HG03196 (cell line): ENCODE measurements around the gene ST6GALNAC2.

Experiments
- ATAC-seq: cut with Tn5 transposase; IDR thresholded peaks from one replicate; pipeline ENCODE4 v1.9.1; 2021; ENCODE audit not compliant: unreplicated experiment

The ST6GALNAC2 gene

GRCh38 chr17:76599694-76600460, 14.2 kb upstream of the ST6GALNAC2 start:
- ATAC-seq = no peak

- ATAC-seq = no peak
Observed at GRCh38 chr17:76598004-76598439, 12.4 kb upstream of the ST6GALNAC2 start.

DNA sequence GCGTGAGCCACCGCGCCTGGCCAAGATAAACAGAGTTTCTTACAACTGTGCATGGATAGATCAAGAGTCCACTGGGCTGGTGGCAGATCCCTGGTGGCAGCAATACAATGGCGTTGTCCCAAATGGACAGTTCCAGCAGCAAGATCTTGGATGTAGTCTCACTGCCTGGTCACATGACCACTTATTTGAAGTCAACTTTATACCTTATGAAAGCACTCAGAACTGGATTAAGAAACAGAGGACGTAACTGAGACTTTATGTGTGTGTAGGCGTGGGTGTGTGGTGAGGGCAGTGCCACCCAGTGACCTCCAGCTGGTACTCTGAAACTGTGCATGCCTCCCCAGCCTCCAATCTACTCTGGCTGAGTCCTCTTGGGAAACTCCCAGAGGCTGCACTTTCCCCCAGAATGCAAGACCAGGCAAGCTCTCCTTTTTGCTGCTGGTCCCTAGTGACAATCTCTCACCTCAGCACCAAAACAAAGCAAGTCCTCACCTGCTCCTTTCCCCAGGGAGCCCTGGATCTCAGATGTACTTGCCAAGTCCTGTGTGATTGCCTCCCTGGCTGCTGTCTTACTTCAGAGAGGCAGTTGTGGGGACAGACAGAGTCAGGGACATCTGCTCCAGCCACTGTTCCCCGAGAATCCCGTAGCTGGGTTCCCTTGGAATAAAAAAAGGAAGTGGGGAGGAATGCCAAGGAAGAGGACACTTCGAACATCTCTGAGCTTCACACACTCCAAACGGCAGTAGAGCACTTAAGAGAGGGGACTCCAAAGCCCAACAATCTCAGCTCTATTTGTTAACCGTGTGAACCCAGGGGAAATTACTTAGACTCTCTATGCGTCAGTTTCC, 11.7 kb upstream of the ST6GALNAC2 start:
- no peak for ATAC-seq

DNA sequence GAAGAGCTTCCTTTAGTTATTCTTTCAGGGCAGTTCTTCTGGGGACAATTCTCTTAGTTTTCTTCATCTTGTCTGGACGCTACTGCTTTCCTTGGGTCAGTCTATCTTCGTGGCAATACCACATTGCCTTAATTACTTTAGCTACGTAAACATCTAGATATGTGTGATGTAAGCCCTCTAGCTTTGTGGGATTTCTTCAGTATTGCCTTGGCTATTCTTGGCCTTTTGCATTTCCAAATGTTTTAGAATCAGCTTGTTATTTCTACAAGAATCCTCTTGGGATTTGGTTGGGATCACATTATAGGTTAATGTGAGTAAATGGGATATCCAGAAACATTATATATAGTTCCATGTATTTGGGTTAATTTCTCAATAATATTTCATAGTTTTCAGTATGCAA, 9.0 kb upstream of the ST6GALNAC2 start:
- no peak for ATAC-seq

DNA sequence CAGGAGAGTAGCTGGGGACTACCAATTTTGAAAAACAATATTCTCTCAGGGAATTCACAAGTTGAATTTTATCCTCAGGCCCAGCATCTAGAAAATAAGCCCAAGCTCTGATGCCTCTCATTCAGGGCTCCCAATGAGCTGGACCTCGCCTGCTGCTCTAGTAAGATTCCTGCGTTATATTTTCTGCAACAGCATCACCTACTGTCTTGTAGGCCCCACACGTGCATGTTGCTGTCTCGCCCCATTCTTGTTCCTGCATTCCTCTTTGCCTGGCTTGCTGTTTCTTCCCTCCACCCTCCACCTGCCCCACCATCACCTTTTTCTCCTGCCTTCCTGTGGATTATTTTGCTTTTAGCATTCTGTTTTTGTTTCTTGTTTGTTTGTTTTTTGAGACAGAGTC, 8.3 kb upstream of the ST6GALNAC2 start:
- ATAC-seq = no peak

GRCh38 chr17:76593384-76593826, 7.7 kb upstream of the ST6GALNAC2 start:
- no peak for ATAC-seq

DNA sequence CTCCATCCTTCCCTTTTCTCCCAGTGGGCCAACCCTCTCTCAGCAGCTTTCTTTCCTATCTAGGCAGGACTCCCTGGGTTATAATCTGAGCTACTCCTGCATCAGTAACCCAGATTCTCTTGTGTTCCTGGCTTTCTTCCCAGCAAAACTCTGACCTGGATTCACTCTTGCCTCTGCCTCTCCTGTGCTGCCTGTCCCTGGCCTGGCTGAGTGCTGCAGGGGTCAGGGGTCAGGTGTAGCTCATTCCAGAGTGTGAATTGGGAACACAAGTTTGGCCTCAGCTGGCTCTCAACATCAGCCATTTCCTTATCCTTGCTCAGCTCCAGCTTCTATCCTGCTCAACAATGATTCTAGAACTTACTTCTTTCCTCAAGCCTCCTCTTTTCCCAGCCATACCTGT, 2.5 kb upstream of the ST6GALNAC2 start:
- no peak for ATAC-seq

GRCh38 chr17:76586741-76587487, 1.3 kb upstream of the ST6GALNAC2 start:
- no peak for ATAC-seq

GRCh38 chr17:76585033-76585648, 519 bp downstream of the ST6GALNAC2 start:
- ATAC-seq = no peak

GRCh38 chr17:76584427-76585032, 1.1 kb downstream of the ST6GALNAC2 start:
- ATAC-seq = no peak

DNA sequence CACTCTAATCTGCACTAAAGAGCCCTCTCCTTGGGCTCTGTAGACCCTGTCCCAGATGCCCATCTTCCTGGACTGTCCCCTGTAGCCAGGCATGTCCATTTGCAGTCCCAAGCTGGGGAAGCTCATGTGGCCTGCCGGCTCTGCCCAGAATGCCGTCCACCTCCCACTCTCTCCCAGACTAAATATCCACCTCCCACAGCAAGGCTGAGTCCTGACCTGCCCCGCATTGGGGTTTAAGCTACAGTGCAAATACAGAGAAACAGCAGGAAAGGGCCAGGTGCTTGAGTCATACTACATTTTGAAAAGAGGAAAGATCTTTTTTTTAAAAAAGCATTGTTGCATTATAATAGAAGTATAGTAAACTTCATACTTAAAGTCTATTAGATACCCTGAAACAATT, 3.0 kb downstream of the ST6GALNAC2 start:
- no peak for ATAC-seq

DNA sequence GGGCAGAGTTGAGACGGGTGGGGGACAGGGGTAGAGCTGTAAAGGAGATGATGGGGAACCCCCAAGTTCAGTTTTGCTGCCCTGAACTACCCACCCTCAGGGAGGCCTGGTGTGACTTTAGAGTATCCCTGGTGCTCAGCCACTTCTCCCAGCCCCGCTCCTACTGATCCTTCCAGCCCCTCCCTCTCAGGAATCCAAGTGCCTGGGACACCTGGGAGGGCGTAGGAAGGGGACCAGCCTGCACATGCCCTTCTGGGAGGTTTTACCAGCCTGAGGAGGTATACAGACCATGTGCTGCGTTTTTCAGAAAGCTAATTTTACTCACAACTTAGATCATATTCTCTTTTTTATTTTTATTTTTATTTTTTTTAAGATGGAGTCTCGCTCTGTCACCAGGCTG, 4.1 kb downstream of the ST6GALNAC2 start:
- no peak for ATAC-seq

DNA sequence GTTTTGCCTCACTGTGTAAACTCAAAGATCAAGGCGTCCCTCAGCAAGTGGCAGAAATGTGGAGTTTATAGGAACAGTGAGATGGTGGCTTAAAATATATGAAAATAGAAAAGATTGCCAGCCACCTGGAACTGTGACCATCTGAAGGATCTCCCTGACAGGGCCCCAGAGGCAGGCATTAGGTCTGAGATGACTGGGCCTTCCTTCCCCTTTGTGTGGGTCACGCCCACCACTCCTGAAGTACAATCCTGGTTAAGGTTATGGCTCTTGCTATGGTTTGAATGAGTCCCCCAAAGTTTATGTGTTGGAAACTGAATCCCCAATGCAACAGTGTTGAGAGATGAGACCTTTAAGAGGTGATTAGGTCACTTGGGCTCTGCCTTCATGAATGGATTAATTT, 6.4 kb downstream of the ST6GALNAC2 start:
- ATAC-seq = no peak

DNA sequence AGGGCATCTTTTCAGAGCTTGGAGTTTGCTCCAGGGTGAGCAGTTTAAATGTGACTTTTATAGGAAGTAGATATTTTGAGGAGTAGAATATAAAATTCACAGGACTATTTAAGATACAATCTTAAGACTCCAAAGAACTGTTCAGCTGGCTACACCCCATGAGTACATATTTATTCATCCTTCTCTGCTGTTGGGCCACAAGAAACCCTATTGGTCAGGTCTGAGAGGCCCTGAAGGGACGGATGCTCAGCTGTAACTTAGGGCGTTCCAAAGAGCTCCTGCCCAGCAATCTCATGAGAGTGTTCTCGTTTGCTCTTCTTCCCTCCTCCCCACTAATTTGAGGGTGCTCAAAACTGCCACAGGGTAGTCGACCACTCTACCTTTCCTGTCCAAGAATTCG, 7.3 kb downstream of the ST6GALNAC2 start:
- no peak for ATAC-seq

- ATAC-seq = no peak
Observed at GRCh38 chr17:76577876-76578275, 7.8 kb downstream of the ST6GALNAC2 start.

DNA sequence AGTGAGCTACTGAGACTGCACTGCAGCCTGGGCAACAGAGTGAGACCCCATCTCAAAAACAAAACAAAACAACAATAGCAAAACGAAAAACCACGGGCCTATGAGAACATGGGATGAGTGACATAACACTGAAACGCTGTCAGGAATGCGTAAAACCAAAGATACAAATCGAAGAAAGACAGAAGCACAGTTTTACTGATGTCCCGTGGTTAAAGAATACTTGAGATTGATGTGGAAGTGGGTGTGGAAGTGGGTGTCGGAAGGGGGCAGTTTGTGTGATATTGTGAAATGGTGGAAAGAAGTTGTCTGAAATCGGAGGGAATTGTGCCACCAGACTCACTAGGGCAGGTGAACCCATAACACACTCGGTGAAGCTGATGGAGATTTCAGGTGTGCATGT, 9.5 kb downstream of the ST6GALNAC2 start:
- no peak for ATAC-seq

DNA sequence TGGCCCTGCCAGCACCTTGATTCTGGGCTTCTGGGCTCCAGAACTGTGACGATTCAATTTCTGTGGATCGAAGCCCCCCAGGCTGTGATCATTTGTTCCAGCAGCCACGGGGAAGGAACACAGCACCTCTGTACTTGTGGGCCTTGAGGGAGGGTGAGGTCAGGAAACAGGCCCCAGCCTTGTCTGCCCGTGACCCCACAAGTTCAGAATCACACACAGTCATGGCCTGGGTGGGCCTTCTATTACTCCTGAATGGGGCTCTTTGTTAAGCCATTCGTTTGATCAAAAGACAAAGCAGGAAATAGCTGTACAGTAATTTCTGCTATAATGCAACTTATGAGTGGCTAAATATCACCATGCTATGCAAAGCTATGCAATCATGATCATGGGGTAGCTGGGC, 10.1 kb downstream of the ST6GALNAC2 start:
- ATAC-seq = no peak

DNA sequence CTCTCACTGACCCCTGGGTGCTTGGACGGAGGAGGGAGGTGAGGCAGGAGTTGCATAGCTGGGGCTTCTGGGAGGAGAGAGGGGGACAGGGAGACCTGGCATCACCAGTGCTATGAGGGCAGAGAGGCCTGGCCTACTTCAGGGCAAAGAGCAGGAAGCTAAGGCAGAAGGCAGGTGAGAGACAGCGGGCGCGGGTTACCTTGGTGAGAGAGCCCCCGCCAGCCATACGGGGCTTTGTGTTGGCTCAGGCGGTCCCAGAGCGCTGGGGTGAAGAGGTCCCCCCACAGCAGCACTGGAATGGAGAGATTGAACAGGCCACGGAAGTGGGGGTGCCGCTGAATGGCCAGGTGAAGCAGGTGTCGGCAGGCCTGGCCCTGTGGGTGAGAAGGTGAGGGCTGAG, 11.5 kb downstream of the ST6GALNAC2 start:
- ATAC-seq = no peak

DNA sequence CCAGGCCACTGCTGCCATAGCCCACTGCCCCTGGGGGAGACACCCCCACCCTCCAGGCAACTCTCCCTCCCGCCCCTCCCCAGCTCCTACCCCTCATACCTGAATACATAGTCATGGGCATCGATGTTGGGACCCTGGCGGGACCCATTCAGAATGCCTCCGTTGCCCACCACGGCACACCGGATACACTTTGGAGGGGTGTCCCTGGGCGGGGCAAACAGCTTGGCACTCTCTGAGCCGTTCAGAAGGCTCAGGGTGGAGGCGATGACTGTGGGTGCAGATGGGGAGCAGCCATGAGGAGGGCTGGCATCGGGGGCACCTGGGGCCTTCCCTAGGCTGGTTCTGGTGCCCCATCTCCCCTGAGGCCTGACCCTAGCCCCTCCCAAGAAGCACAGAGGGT, 12.6 kb downstream of the ST6GALNAC2 start:
- no peak for ATAC-seq

GRCh38 chr17:76572201-76572910, 13.3 kb downstream of the ST6GALNAC2 start:
- ATAC-seq = no peak
